B cell (primary cell): ENCODE results near the gene RPLP1. TPM values are rescaled to one million over a fixed set of nuclear protein-coding genes. Genes with fewer than 3 reads are reported as not detected.

Experiments
- ATAC-seq: fragments of 200-7000 bp; cut with Tn5 transposase; one replicate; pipeline ENCODE4 v1.10.0; 2021; ENCODE audit warnings: low read depth, mild to moderate bottlenecking, moderate number of reproducible peaks, moderate library complexity
- CTCF ChIA-PET: fragments of 350-600 bp; sonication (Branson Sonifier 250); formaldehyde crosslinking; loops from one replicate; lab custom pipeline; 2021; ENCODE audit warnings: antibody characterized with exemption, inconsistent platforms; lab: Charles Lee
- POLR2A ChIA-PET: fragments of 350-600 bp; sonication (Branson Sonifier 250); formaldehyde crosslinking; loops from one replicate; lab custom pipeline; 2021; ENCODE audit warnings: antibody characterized with exemption; lab: Charles Lee
- DNase-seq: peaks from one replicate; pipeline ENCODE4 v3.0.0; 2013
- H2AFZ ChIP-seq: 2 replicates; pipeline ENCODE4 v1.6.1; 2012; ENCODE audit warnings: mild to moderate bottlenecking, low read depth, low read length; ENCODE audit not compliant: insufficient read depth, poor library complexity, severe bottlenecking
- H3K27ac ChIP-seq, 2 donors: 1 replicate in 1 of 2; 2 replicates in 1 of 2; pipeline ENCODE4 v1.5.1; 2012 to 2013; ENCODE audit warnings: low read length in 2 of 2, mild to moderate bottlenecking in 2 of 2, moderate library complexity in 1 of 2
- H3K27me3 ChIP-seq, 4 experiments: fragments of 200-600 bp in 1 of 4; sonication (generic) in 1 of 4; replicated peaks in 1 of 4; 1 replicate in 2 of 4; 2 replicates in 2 of 4; pipeline versions ENCODE4 v1.6.1 to v1.7.0; 2013 to 2016; ENCODE audit warnings: low read length in 3 of 4, mild to moderate bottlenecking in 2 of 4, mixed read lengths in 1 of 4, moderate library complexity in 1 of 4; ENCODE audit not compliant: insufficient read depth in 4 of 4, control insufficient read depth in 3 of 4; ENCODE audit errors: control extremely low read depth in 1 of 4
- H3K36me3 ChIP-seq, 2 experiments: replicated peaks in 1 of 2; 1 replicate in 1 of 2; 2 replicates in 1 of 2; pipeline versions ENCODE4 v1.6.1 to v1.7.1; 2013; ENCODE audit warnings: low read length in 1 of 2; ENCODE audit not compliant: insufficient read depth in 2 of 2, control insufficient read depth in 1 of 2; ENCODE audit errors: control extremely low read depth in 1 of 2, extremely low read depth in 1 of 2
- H3K4me1 ChIP-seq, 2 donors: fragments of 200-600 bp in 1 of 2; sonication (generic) in 1 of 2; 1 replicate in 1 of 2; 2 replicates in 1 of 2; pipeline versions ENCODE4 v1.5.1 to v1.6.1; 2013 to 2017; ENCODE audit warnings: low read length in 2 of 2; ENCODE audit not compliant: control insufficient read depth in 2 of 2, insufficient read depth in 2 of 2
- H3K4me2 ChIP-seq: replicated peaks from 2 replicates; pipeline ENCODE3; 2012; ENCODE audit warnings: mild to moderate bottlenecking, low read depth, low read length; ENCODE audit not compliant: poor library complexity, severe bottlenecking
- H3K4me3 ChIP-seq, 5 experiments: fragments of 200-600 bp in 1 of 5; sonication (generic) in 1 of 5; 1 replicate in 3 of 5; 2 replicates in 2 of 5; pipeline versions ENCODE4 v1.5.1 to v1.7.0; 2011 to 2016; ENCODE audit warnings: low read length in 4 of 5, mild to moderate bottlenecking in 4 of 5, low read depth in 2 of 5, control low read depth in 1 of 5, moderate library complexity in 1 of 5; ENCODE audit not compliant: insufficient read depth in 1 of 5; ENCODE audit errors: control extremely low read depth in 1 of 5, extremely low read depth in 1 of 5
- H3K79me2 ChIP-seq: fragments of 200-600 bp; sonication (generic); one replicate; pipeline ENCODE4 v1.6.0; 2016; ENCODE audit warnings: low read length; ENCODE audit not compliant: control insufficient read depth, insufficient read depth
- H3K9ac ChIP-seq: fragments of 200-600 bp; sonication (generic); 2 replicates; pipeline ENCODE4 v1.6.1; 2017; ENCODE audit warnings: mild to moderate bottlenecking, low read length, moderate library complexity
- H3K9me3 ChIP-seq, 3 donors: one replicate each; pipeline versions ENCODE4 v1.6.1 to v1.7.1; 2013; ENCODE audit warnings: low read length in 2 of 3; ENCODE audit not compliant: control insufficient read depth in 2 of 3, insufficient read depth in 1 of 3; ENCODE audit errors: control extremely low read depth in 1 of 3
- H4K20me1 ChIP-seq: 2 replicates; pipeline ENCODE4 v1.6.0; 2012; ENCODE audit warnings: mild to moderate bottlenecking, low read length; ENCODE audit not compliant: insufficient read depth, control insufficient read depth, poor library complexity, severe bottlenecking
- H3K27ac Mint-ChIP-seq: one replicate; pipeline ENCODE4 v1.8.0; 2021; ENCODE audit warnings: mixed read lengths
- H3K27me3 Mint-ChIP-seq: one replicate; pipeline ENCODE4 v1.8.0; 2021; ENCODE audit warnings: mixed read lengths
- H3K4me1 Mint-ChIP-seq: one replicate; pipeline ENCODE4 v1.8.0; 2021; ENCODE audit warnings: mixed read lengths
- H3K4me3 Mint-ChIP-seq: one replicate; pipeline ENCODE4 v1.8.0; 2021; ENCODE audit warnings: mixed read lengths
- H3K9me3 Mint-ChIP-seq: one replicate; pipeline ENCODE4 v1.8.0; 2022; ENCODE audit warnings: mixed read lengths; ENCODE audit not compliant: insufficient read depth
- CTCF ChIP-seq: fragments of 200-600 bp; IDR thresholded peaks from one replicate; pipeline ENCODE4 v1.8.0; 2022; ENCODE audit warnings: antibody characterized with exemption, mild to moderate bottlenecking
- EZH2 ChIP-seq: IDR thresholded peaks from 2 replicates; pipeline ENCODE4 v1.6.1; 2012; ENCODE audit warnings: borderline replicate concordance, low read depth, mild to moderate bottlenecking, moderate library complexity, low read length; ENCODE audit not compliant: insufficient read depth, poor library complexity, severe bottlenecking
- WGBS: methylation state at CpG from one replicate; pipeline ENCODE4 v1.1.5; 2013; ENCODE audit warnings: missing lambda C conversion rate; ENCODE audit not compliant: insufficient coverage; 5-methylcytosine and 5-hydroxymethylcytosine counted together
- intact Hi-C: fragments of 100-400 bp; cut with micrococcal nuclease; formaldehyde crosslinking; loops from one replicate; pipeline ENCODE4 v1.10.0; 2022
- polyA plus RNA-seq: library from polyadenylated mRNA; depleted of rRNA; stranded (reverse); fragments of >200 nt; gene quantifications from 2 replicates; pipeline ENCODE4 v1.2.3, GENCODE V29; 2012
- total RNA-seq, 2 donors: library from RNA; stranded (reverse); fragments of 120-200 nt in 1 of 2; gene quantifications; 1 replicate in 1 of 2; 2 replicates in 1 of 2; pipeline versions ENCODE4 v1.2.3 to v1.2.4, GENCODE V29; 2013 to 2022

RPLP1 gene
- total and polyA plus RNA-seq, 2 donors (not counting 1 experiment from before 2014, with no cell fraction given): 2,373 to 2,470 TPM

DNA sequence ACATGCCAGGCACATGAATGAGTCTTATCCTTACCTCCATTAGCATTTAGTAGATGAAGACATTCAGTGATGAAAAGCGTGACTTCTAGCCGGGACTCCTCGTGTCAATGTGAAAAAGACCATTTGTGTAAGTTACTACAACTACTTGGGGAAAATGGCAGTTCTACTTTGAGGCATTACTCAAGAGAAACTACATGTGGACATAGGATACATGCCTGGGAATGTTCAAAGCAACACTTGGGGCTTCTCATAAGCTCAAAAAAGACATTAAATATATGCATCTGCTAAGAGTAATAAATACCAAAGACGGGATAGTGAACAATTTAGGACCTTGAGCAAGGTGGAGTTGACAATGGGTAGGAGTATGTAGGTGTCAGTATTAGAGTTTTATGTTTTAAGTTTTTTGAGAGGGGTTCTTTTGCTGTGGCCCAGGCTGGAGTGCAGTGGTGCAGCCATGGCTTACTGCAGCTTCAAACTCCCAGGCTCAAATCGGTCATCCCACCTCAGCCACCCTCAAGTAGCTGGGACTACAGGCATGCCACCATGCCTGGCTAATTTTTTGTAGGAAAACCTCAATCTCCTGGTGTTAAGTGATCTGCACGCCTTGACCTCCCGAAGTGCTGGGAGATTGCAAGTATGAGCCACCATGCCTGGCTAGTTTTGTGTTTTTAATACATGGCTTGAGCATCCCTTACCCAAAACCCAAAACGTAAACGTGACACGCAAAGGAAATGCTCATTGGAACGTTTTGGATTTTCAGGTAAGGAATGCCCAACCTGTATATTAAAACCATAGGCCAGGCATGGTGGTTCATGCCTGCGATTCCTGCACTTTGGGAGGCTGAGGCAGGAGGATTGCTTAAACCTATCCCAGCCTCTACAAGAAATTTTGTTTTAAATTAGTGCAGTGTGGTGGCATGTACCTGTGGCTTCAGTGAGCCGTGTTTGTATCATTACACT, 3.9 kb downstream of the RPLP1 start:
- ATAC-seq: no peak
- H4K20me1 ChIP-seq: peaks cover 40% of the 10 kb centered on the region
- peaks cover 26% of the 10 kb centered on the region for H3K79me2 ChIP-seq
- Mint-ChIP-seq H3K4me1 (peaks cover 43% of the 10 kb centered on the region), H3K9me3 (no peaks in the 10 kb centered on the region), H3K27ac (peak overlapping the region; percentile 0), H3K4me3 (no peak overlapping the region), H3K27me3 (no peaks in the 10 kb centered on the region)
- no peak overlapping the region for H3K4me2 ChIP-seq
- no peak overlapping the region for H3K27ac ChIP-seq
- no peak overlapping the region for H2AFZ ChIP-seq
- POLR2A ChIA-PET: no interaction called here
- DNase-seq: no peak
- H3K4me3 ChIP-seq: no peak overlapping the region
- WGBS: 92% methylated on average over 4 of the region's 13 CpGs
- no peaks in the 10 kb centered on the region for H3K9me3 ChIP-seq
- intact Hi-C loops: no loop called here
- peaks cover 0 to 35% of the 10 kb centered on the region in 2 experiments for H3K36me3 ChIP-seq
- no peaks in the 10 kb centered on the region for H3K27me3 ChIP-seq
- H3K9ac ChIP-seq: no peak overlapping the region
- peaks cover 24 to 26% of the 10 kb centered on the region in 2 donors for H3K4me1 ChIP-seq
- CTCF ChIA-PET: interaction anchor here (1.0 kb wide), 1 partner anchor 61 kb away, joined by 3 read pairs; no protein-coding TSS in a partner anchor
- TF ChIP-seq CTCF: no peak
- no peak for TF ChIP-seq EZH2
